ENCODE measurements around the gene MAP2. TPM values are rescaled to one million over a fixed set of nuclear protein-coding genes. Genes with fewer than 3 reads are reported as not detected.

The MAP2 gene
- total and polyA plus RNA-seq, 8 donors = 2.1 to 24.6 (median 11.8) TPM

DNA sequence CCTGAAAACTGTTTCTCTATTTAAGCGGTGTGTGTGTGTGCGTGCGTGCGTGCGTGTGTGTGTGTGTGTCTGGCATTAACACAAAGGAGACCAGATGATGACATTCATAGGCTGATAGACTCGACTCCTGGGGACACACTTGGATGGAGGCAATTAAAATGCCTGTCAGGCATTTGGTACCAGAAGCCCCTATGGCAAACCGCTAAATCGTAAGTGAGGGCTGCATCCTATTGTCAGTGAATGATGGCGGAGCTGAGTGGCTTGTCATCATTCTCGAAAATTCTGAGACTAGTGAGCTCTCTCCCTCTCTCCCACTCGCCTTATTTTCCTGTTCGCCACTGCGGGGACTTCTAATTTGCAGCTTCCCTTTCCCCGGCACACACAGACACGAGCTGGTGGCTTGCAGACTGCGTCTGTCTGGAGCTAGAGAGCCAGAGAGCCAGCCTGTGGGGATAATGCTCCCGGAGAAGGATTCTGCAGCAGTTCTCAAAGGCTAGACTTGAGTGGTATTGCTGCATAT, 155.4 kb downstream of the MAP2 start:
- H3K27me3 ChIP-seq = no peaks in the 10 kb centered on the region
- H3K4me1 ChIP-seq = no peaks in the 10 kb centered on the region
- no peaks in the 10 kb centered on the region for H3K36me3 ChIP-seq
- H3K27ac ChIP-seq = no peak overlapping the region
- intact Hi-C loops (cut with DNase I; ENCODE audit: low total_unique reads) = no loop called here
- peak in 1 of 2 donors; percentile 39 for DNase-seq
- 54 to 60% (median 56%) methylated on average over 17 of the region's 17 CpGs for WGBS, 5 donors
- H3K4me3 ChIP-seq = peak overlapping the region in 3 of 4 donors; percentile 8 to 17 (median 10)
- H3K9me3 ChIP-seq = no peaks in the 10 kb centered on the region
- TF ChIP-seq, protein P1, sequence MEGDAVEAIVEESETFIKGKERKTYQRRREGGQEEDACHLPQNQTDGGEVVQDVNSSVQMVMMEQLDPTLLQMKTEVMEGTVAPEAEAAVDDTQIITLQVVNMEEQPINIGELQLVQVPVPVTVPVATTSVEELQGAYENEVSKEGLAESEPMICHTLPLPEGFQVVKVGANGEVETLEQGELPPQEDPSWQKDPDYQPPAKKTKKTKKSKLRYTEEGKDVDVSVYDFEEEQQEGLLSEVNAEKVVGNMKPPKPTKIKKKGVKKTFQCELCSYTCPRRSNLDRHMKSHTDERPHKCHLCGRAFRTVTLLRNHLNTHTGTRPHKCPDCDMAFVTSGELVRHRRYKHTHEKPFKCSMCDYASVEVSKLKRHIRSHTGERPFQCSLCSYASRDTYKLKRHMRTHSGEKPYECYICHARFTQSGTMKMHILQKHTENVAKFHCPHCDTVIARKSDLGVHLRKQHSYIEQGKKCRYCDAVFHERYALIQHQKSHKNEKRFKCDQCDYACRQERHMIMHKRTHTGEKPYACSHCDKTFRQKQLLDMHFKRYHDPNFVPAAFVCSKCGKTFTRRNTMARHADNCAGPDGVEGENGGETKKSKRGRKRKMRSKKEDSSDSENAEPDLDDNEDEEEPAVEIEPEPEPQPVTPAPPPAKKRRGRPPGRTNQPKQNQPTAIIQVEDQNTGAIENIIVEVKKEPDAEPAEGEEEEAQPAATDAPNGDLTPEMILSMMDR (IDR thresholded peaks at IDR 0.05) = no peak
- TF ChIP-seq POLR2A (IDR thresholded peaks at IDR 0.05) (no peak), POLR2AphosphoS5 (IDR thresholded peaks at IDR 0.05) (no peak), EP300 (IDR thresholded peaks at IDR 0.05) (no peak)

DNA sequence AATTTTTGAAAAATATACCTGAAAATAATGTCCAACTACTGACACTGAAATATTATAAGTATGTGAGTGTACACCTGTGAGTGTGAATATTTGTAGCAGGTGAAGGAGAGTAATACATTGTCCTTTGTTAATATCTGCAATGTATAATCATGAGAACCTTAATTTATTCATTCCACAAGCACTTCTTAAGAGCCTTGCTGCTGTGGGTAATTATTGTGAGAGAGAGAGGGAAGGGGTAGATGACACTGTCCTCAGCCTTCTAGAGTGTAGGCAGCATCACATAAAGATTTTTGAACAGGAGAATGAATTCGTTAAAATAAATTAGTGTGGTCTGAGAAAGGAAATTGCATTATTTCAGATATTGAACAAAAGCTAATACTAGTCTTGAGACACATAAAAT, 157.2 kb downstream of the MAP2 start:
- H3K36me3 ChIP-seq = no peaks in the 10 kb centered on the region
- DNase-seq = no peak
- intact Hi-C loops (cut with DNase I; ENCODE audit: low total_unique reads) = no loop called here
- H3K9me3 ChIP-seq = no peaks in the 10 kb centered on the region
- TF ChIP-seq POLR2A (IDR thresholded peaks at IDR 0.05) (no peak), EP300 (IDR thresholded peaks at IDR 0.05) (no peak), POLR2AphosphoS5 (IDR thresholded peaks at IDR 0.05) (no peak)
- TF ChIP-seq, protein P1 (IDR thresholded peaks at IDR 0.05) = no peak
- WGBS, 5 donors = 79 to 89% (median 82%) methylated on average over 1 of the region's 1 CpG
- no peaks in the 10 kb centered on the region for H3K27me3 ChIP-seq
- no peak overlapping the region for H3K4me3 ChIP-seq
- no peak overlapping the region for H3K27ac ChIP-seq
- H3K4me1 ChIP-seq = no peaks in the 10 kb centered on the region

DNA sequence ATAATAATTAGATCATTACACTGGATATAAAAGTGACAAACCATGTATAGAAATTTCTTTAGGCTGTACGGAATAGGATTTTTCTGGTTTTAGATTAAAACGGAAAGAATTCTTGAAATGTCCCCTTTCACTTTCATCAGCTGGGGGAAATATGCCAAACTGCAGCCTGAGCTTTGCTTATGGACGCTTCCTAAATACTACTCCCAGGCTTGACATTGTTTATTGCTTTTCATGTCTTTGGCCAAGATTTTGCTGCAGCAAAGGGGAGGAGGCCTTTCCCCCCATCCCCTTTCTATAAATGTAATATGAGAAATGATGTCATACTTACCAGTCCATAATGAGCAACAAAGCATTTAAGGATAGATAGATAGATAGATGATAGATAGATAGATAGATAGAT, 158.4 kb downstream of the MAP2 start:
- 65 to 84% (median 74%) methylated on average over 3 of the region's 3 CpGs for WGBS, 5 donors
- intact Hi-C loops (cut with DNase I; ENCODE audit: low total_unique reads) = no loop called here

DNA sequence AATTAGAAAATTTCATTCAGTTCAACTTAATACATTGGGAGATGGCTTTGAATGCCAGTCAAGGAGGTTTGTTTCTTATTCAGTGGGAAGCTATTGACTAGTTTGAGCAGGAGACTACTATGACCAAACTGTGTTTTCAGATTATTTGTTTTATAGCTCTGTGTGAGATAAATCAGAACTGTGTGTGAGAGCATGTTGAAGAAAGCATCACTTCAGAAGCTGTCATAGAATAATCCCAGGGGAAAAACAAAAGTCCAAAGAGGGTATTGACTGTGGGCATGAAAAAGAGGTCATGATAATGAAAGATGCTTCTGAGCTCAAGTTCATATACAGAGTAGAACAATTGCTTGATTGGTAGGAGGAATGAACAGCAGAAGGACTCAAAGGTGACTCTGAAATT, 160.6 kb downstream of the MAP2 start:
- Histone ChIP-seq H3K27ac (no peak overlapping the region), H3K9me3 (no peaks in the 10 kb centered on the region), H3K36me3 (no peaks in the 10 kb centered on the region), H3K27me3 (no peaks in the 10 kb centered on the region), H3K4me1 (no peaks in the 10 kb centered on the region), H3K4me3 (no peak overlapping the region)
- TF ChIP-seq, protein P1 (IDR thresholded peaks at IDR 0.05) = no peak
- no peak for TF ChIP-seq POLR2AphosphoS5 (IDR thresholded peaks at IDR 0.05)
- TF ChIP-seq POLR2A (IDR thresholded peaks at IDR 0.05) = no peak
- TF ChIP-seq EP300 (IDR thresholded peaks at IDR 0.05) = no peak
- DNase-seq = no peak
- intact Hi-C loops (cut with DNase I; ENCODE audit: low total_unique reads) = no loop called here

More for the DNA sequence above, 158.4 kb downstream of the MAP2 start:
- DNase-seq = peak in 1 of 2 donors; percentile 12
- Histone ChIP-seq H3K4me3 (no peak overlapping the region), H3K4me1 (no peaks in the 10 kb centered on the region), H3K27me3 (no peaks in the 10 kb centered on the region), H3K27ac (no peak overlapping the region), H3K36me3 (no peaks in the 10 kb centered on the region), H3K9me3 (no peaks in the 10 kb centered on the region)
- TF ChIP-seq, protein P1 (IDR thresholded peaks at IDR 0.05) = no peak
- TF ChIP-seq POLR2A (IDR thresholded peaks at IDR 0.05) (no peak), EP300 (IDR thresholded peaks at IDR 0.05) (no peak), POLR2AphosphoS5 (IDR thresholded peaks at IDR 0.05) (no peak)
